Kasumi-1 (cell line): ENCODE data around the gene DUS2.

ENCODE experiments used
- DNase-seq, 2 experiments: peaks; one replicate each; lab custom pipeline; 2025; lab: John Stamatoyannopoulos, UW

The DUS2 gene

GRCh38 chr16:68046106-68046505 is 23.0 kb downstream of the DUS2 start:
- no peak for DNase-seq

DNA sequence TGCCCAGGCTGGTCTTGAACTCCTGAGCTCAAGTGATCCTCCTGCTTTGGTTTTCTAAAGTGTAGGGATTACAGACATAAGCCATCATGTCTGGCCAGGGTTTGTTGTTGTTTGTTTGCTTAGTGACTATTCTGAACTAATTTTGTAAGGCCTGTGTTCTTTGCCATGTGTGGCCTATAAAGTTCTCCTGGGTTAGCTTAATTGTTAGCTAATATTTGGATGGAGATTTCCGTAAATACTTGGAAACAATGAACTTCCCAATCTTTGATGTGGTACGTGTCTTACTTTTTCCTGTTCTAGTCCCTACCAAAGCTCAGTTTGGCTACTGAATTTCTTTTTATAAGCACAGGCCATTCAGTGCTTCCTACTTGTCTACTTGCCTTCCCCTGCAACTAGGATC is 24.9 kb downstream of the DUS2 start:
- DNase-seq, result no peak

DNA sequence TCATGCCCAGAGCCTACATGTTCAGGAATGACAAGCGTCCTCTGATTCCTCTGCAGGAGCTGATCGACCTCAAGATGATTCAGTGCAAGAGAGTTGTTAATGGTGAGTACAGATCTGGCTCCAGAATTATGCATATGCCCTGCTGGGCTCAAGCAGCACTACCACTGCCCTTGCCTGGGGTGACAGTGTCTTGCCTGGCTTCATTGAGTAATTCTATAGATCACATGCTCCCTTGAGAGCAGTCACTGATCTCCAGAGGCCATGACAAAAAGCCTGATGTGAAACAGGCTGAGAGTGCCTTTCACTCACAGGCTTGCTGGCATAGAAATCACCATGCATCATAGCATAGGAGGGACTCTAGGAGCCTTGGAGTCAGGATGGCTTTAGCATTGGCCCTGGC is 26.4 kb downstream of the DUS2 start:
- no peak for DNase-seq

DNA sequence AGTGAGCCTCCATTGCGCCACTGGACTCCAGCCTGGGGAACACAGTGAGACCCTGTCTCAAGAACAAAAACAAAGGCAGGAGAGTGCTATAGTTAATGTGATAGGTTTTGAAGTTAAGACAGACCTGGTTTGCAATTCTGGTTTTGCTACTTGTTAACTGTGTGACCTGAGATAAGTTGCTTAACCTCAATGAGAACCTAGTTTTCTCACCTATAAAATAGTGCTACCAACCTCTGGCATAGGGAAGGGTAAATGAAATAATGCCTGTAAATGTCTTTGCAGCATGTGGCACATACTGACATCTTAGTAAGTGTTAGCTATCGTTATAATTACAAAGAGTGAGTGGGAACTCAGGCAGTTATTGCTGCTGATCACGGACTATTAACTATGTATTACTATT is 32.3 kb downstream of the DUS2 start:
- DNase-seq, result no peak

DNA sequence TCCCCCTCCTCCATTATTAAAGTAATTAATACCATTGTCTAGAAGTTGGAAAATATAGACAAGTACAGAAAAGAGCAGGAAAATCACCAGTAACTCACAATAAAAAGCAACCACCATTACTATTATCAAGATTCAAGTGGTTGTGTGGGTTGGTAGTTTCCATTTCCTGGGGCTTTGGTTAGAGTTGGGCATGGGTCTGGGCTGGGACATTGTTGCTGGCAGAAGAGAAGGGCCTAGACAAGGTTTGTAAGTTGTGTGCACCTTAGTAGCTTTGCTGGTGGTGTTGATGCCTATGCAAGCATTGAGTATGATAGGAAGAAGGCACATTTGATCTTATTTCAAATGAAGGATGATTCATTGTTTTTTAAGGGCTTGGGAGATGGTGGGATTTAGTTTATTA is 36.7 kb downstream of the DUS2 start:
- no peak for DNase-seq

GRCh38 chr16:68061396-68061795 is 38.3 kb downstream of the DUS2 start:
- DNase-seq, result no peak

GRCh38 chr16:68062910-68063393 is 39.9 kb downstream of the DUS2 start:
- DNase-seq, result no peak

DNA sequence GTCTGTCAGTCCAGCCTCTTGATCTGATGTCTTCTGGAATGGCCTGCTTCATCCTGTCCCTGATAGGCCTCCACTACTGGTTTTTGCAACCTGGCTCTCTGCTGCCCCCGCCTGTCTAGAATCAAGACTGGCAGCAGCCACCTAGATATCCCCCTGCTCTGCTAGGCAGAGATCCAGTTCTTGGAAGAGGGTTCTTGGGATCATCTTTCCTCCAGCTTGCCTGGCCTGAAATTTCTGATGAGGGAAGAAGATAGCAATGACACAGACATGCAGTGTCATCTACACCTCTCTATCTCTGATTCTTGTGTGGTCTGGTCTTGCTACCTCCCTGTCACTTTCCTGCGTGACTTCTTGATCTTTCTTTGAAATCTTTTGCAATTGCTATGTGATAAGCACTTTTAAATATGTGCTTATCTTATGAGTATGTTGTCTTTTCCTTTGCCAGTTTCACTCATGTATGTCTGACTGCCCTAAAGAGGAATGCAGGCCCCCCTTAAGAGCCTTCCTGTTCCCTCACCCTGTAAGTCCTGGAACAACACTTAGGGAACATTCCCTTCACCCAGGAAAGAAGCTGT is 41.8 kb downstream of the DUS2 start:
- peak; percentile 68 to 78 for DNase-seq

DNA sequence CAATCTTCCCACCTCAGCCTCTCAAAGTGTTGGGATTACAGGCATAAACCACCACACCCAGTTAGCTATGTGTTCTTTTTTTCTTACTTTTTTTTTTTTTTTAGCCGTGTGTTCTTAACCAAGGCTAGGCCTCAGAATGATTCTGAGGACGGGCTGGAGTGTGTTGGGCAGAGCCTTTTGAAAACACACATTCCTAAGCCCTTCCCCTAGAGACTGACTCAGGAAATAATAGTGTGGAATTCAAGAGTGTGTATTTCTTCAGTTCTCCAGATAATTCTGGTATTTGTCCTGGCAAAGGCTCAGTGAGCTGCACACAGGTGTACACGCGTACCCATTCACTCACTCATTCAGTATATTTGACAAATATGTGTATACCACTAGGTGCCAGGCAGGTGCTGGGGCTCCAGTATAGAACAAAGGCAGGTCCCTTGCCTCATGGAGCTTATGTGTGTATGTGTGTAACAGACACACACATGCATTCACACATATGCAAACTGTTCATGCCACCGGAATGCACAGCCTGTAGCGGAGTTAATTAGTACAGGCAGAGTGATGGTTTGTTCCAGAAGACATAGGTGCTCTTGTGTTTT is 42.7 kb downstream of the DUS2 start:
- DNase-seq, result no peak

DNA sequence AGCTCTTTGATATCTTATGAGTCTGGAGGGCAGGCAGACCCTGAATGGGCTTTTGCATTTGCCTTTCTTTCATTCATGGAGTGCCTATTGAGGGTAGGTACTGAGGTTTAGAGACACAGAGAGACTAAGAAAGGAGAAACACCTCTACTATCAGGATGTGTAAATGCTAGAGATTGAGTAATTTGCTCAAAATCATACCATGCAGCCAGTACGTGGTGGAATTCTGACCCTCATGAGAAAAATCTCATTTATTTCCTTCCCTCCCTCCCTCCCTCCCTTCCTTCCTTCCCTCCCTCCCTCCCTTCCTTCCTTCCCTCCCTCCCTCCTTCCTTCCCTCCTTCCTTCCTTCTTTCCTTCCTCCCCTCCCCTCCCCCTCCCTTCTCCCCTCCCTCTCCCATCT is 43.7 kb downstream of the DUS2 start:
- DNase-seq, result no peak

DNA sequence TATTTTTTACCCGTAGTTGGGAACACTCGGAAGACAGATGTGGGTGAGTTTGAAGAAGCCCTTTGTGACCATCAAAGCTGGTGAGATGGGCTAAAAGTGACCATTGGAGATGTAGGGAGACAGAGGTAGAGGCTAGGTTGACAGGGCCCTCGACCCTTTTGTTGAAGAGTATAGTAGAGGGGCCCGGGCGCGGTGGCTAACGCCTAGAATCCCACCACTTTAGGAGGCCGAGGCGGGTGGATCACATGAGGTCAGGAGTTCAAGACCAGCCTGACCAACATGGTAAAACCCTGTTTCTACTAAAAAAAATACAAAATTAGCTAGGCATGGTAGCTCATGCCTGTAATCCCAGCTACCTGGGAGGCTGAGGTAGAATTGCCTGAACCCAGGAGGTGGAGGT is 45.8 kb downstream of the DUS2 start:
- no peak for DNase-seq

DNA sequence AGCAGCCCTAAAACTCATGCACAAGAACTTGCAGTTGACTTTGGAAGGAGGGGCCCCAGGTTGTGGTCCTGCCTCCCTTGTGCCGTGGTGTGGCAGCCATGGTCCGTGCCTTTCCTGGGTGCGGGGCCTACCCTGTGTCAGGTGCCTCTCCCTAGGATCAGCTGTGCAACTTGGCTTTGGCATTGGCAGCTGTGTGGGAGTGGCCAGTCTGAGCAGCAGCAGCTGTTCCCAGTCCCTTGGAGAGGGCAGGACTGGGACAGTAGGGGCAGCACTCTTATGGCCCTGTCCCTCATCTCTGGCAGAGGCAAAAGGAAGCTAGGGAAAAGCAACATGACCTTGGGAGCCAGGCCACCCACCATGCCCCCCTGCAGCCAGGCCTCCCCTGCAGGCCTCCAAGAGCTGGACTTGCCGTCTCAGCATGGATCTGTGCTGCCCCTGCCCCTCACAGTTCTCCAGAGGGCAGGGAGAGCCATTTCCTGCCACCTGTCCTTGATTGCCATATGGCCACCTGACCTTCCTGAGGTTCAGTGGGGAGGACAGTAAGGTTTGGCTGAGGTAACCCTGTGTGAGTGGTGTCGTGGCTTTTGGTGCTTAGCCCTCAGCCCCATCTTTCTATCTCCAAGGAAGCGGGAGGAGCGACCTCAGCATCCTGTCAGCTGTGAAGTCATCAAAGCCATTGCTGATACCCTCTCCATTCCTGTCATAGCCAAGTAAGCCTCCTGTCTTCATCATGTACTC is 46.6 kb downstream of the DUS2 start:
- peak; percentile 22 to 34 for DNase-seq

DNA sequence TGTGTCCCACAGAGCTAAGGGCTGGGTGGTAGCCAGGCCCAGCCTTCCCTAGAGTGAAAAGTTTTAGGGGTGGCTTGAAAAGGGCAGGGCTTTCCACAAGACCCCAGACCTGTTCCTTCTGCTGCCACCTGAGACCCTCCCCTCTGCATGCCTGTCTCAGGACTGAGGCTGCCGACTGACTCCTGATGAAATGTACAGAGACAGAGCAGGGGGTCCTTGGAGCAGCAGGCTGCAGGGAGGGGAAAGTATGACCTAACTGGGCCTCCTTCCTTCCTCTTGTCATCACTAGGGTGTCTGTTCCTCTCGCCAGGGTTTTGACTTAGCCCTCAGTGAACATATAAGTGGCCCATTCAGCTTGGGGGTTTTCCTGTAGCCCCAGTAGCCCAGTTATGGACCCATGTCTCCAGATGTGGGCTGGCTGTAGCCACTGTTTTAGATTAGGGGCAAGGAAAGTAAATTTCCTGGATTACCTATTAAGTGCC is 47.2 kb downstream of the DUS2 start:
- DNase-seq, result peak in 1 of 2 experiments; percentile 46

DNA sequence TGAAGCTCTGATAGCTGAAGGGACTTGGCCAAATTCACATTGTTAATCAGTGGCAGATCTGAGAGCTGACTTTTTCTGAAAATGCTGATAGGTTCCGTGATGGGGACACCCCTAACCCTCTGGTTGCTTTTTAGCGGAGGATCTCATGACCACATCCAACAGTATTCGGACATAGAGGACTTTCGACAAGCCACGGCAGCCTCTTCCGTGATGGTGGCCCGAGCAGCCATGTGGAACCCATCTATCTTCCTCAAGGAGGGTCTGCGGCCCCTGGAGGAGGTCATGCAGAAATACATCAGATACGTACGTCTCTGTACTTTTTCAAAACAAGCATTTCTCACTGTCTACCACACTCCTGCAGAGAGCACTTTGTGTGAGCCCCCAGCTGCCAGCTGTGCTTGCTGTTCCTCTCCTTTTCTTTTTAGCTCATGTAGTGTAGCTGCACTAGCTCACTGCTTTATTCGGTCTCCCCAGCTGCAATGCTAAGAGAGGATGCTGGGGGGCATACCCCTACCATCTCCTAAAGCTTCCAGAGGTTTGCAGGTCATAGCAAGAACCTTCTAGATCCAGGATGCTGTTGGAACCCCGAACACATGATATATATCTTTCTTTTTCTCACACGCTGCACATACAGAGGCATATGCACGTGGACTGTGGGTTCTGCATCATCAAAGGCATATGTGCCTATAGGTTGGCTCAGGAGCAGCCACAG is 47.9 kb downstream of the DUS2 start:
- no peak for DNase-seq

DNA sequence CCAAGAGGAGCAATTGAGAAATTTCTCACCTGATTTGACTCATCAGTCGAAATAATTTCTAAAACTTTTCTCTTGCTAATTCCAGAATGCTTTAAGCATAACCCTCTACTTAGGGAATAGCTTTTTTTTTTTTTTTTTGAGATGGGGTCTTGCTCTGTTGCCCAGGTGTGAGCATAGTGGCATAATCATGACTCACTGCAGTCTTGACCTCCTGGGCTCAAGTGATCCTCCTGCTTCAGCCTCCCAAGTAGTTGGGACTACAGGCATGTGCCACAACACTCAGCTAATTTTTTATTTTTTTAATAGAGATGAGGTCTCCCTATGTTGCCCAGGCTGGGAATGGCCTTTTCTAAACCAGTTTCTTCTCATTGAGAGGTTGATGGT is 48.4 kb downstream of the DUS2 start:
- no peak for DNase-seq

DNA sequence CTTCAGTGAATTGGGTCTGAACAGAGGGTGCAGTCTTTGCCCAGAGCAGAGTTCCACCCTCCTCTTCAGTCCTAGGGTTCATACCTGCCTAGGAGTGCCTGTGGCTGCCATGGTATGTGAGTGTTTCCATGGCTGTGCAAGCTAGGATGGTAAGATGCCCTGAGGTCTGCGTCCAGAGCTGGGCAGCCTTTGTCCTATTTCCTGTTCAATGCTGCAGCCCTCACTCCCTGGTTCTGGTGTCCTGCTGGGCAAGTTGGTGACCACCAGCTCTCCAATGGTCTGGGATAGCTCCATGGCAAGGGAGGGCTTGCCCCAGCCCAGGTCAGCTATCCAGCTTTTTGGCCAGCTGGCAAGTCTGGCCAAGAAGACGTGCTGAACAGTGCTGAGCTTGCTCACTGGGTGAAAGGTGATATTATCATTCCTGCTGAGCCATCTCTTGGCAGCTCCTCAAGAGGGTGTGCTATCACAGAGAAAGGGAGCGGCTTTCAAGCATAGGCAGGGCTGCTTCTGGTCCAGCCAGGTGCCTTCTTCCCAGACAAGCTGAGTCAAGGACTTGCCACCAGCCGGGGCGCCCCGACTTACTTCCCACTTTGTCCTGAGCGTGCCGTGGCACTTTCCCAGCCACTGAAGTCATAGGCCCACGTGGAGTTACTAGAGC is 49.1 kb downstream of the DUS2 start:
- no peak for DNase-seq

DNA sequence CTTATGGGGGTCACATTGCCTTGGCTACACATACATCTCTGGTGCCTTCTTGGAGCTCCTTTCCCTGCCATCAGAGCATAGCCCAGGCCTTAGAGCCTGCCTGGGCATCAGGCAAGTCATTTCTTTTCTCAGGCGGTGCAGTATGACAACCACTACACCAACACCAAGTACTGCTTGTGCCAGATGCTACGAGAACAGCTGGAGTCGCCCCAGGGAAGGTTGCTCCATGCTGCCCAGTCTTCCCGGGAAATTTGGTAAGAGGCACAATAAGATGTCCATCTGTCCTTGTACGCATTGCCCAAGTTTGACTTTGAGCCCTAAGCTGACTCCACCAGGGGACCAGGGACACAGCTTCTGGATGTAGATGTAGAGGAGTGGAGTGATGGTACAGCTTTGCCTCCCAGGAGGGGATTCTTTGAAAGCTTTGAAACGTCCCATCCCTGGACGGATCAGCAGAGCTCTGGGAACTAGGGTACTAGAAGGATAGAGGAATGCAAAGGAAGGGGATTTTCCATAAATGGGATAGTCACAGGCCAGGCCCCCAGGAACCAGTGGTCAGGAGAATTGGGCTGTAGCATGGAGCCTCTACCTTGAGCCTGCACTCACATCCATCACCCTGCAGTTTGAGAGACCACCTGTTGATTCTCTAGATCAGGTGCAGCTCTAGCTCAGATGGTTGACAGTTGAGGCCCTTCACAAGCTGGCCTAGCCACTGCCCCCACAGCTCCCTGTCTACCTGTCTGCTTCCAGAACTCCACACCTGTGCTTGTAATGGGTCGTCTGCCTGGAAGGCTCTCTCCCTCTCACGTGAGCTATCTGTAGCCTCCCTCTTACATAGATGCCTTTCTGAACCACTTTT is 51.0 kb downstream of the DUS2 start:
- DNase-seq, result no peak

DNA sequence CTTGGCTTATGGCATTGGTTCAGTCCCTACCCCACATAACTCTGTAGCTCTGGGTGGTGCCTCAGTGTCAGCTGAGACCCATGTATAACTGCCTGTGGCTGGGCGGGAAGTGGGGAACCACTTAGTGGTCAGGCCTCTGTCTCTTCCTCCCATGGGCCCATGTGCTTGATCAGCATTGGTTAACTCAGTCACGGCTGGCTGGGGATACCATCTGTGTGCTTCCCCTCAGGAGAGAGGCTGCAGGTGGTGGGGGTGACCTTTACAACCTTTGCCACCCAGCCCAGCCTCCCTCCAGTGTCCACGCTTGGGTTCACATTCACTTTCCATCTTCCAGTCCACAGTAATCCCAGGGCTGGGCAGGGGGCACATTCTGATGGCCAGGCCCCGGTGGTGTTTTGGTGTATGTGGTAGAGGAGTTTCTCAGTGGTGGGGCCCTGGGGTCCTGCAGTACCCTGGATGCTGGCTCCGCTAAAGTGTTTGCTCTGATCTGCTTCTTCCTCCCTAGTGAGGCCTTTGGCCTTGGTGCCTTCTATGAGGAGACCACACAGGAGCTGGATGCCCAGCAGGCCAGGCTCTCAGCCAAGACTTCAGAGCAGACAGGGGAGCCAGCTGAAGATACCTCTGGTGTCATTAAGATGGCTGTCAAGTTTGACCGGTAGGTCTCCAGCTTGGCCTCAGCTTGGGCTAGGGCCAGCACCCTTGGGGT is 51.9 kb downstream of the DUS2 start:
- DNase-seq, result peak; percentile 62 to 71

DNA sequence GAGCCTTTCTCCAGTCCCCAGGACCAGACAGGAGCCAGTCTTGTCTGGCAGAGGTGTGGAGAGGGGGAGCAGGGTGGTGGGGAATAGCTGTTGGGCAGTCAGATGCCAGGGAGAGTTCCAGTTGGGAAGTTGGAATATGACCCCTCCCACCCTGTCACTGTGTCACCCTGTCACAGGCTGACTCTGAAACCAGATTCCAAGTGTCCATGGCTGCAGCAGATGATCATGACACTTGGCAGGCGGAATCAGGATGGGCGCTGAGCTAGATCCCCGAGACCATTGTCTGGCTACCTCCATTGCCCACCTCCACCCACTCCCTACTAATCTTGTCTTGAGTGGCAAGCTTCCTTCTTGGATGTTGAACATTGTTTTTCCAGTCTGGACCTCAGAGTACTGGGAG is 52.9 kb downstream of the DUS2 start:
- no peak for DNase-seq

- no peak for DNase-seq
Measured at GRCh38 chr16:68076560-68076959, 53.5 kb downstream of the DUS2 start.
